ENCODE measurements around the gene PRDM2. TPM values are rescaled to one million over a fixed set of nuclear protein-coding genes. Genes with fewer than 3 reads are reported as not detected.
A peak's percentile ranks its signal among the peaks of the same experiment; 100 is the strongest.

Gene PRDM2
- total RNA-seq, 1 donor from 2014 or later = 46.7 TPM

DNA sequence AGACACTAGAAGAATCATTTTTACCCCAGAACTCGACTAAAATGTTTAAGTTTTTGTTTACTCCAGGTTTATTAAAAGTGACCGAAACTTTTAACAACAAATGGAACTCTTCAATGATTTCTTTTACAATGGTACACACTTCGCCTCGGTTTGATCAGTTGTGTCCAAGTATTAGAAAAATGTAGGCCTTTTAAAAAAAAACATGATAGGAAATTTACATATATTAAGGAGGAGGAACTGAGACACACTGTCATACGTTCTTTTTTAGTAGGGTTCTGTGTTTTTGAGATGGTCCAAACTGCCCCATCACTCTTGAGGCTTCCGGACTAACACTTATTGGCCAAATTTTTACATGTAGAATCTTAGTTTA lies 1.3 kb downstream of the PRDM2 start:
- Histone ChIP-seq H3K4me3 (peak overlapping the region; percentile 81), H3K27me3 (no peaks in the 10 kb centered on the region), H3K27ac (peak overlapping the region; percentile 73), H3K9me3 (no peaks in the 10 kb centered on the region), H3K4me1 (peaks cover 6% of the 10 kb centered on the region), H3K36me3 (no peaks in the 10 kb centered on the region)
- TF ChIP-seq, protein P1, sequence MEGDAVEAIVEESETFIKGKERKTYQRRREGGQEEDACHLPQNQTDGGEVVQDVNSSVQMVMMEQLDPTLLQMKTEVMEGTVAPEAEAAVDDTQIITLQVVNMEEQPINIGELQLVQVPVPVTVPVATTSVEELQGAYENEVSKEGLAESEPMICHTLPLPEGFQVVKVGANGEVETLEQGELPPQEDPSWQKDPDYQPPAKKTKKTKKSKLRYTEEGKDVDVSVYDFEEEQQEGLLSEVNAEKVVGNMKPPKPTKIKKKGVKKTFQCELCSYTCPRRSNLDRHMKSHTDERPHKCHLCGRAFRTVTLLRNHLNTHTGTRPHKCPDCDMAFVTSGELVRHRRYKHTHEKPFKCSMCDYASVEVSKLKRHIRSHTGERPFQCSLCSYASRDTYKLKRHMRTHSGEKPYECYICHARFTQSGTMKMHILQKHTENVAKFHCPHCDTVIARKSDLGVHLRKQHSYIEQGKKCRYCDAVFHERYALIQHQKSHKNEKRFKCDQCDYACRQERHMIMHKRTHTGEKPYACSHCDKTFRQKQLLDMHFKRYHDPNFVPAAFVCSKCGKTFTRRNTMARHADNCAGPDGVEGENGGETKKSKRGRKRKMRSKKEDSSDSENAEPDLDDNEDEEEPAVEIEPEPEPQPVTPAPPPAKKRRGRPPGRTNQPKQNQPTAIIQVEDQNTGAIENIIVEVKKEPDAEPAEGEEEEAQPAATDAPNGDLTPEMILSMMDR (IDR thresholded peaks at IDR 0.05) = no peak
- ATAC-seq = no peak
- intact Hi-C loops (cut with DNase I) = no loop called here
- DNase-seq = no peak

DNA sequence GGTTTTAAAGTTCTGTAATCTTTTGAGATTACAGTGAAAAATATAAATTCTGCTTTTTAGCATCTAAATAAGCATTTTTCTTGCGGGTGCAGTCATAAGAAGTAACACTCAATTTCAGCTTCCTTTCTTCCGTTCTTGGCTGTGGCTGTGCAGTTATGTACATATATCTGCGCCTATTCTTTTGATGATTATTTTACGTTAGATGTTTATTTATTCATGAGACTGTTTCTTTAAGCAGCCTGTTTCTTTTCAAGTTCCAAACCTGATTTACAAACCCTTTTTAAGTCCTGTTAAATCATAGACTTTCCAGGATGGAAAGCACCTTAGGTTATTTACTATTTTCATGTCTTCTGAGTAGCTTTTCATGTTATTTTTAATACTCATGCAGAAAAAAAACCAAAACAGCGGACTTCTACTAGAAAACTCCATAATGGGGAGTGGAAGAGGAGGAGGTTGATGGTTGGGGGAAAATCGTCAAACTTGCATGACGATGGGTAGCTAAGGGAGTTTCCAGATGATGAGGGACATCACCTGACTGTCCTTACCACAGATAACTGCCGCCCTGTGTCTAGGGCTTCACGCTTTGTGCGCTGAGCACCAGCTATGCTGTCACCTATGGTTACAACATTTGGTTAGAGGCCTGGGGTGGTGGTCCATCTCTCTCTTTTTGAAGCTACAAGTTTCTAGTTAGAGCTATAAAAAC lies 2.6 kb downstream of the PRDM2 start:
- H3K9me3 ChIP-seq = no peaks in the 10 kb centered on the region
- H3K27ac ChIP-seq = no peak overlapping the region
- ATAC-seq (no peak), DNase-seq (no peak)
- no peak overlapping the region for H3K4me3 ChIP-seq
- H3K27me3 ChIP-seq = no peaks in the 10 kb centered on the region
- intact Hi-C loops (cut with DNase I) = no loop called here
- no peaks in the 10 kb centered on the region for H3K36me3 ChIP-seq
- TF ChIP-seq, protein P1 (IDR thresholded peaks at IDR 0.05) = no peak
- peaks cover 6% of the 10 kb centered on the region for H3K4me1 ChIP-seq

- DNase-seq (no peak), ATAC-seq (no peak)
Observed at GRCh38 chr1:13703128-13703513, 3.1 kb downstream of the PRDM2 start.

GRCh38 chr1:13703558-13704490 lies 3.8 kb downstream of the PRDM2 start:
- ATAC-seq (no peak), DNase-seq (no peak)
- TF ChIP-seq, protein P1 (IDR thresholded peaks at IDR 0.05) = no peak
- intact Hi-C loops (cut with DNase I) = no loop called here
- no peaks in the 10 kb centered on the region for H3K36me3 ChIP-seq
- H3K9me3 ChIP-seq = no peaks in the 10 kb centered on the region
- H3K4me1 ChIP-seq = peaks cover 6% of the 10 kb centered on the region
- H3K27me3 ChIP-seq = no peaks in the 10 kb centered on the region
- no peak overlapping the region for H3K27ac ChIP-seq
- no peak overlapping the region for H3K4me3 ChIP-seq

More at GRCh38 chr1:13703128-13703513, 3.1 kb downstream of the PRDM2 start:
- Histone ChIP-seq H3K27ac (no peak overlapping the region), H3K36me3 (no peaks in the 10 kb centered on the region), H3K27me3 (no peaks in the 10 kb centered on the region), H3K4me3 (no peak overlapping the region), H3K4me1 (peaks cover 6% of the 10 kb centered on the region), H3K9me3 (no peaks in the 10 kb centered on the region)
- intact Hi-C loops (cut with DNase I) = no loop called here
- TF ChIP-seq, protein P1 (IDR thresholded peaks at IDR 0.05) = no peak

GRCh38 chr1:13706046-13706445 lies 6.1 kb downstream of the PRDM2 start:
- H3K27ac ChIP-seq = no peak overlapping the region

More at GRCh38 chr1:13706046-13706445, 6.1 kb downstream of the PRDM2 start:
- H3K9me3 ChIP-seq = no peaks in the 10 kb centered on the region
- TF ChIP-seq, protein P1 (IDR thresholded peaks at IDR 0.05) = no peak
- DNase-seq (no peak), ATAC-seq (no peak)
- intact Hi-C loops (cut with DNase I) = no loop called here
- no peaks in the 10 kb centered on the region for H3K4me1 ChIP-seq
- H3K4me3 ChIP-seq = no peak overlapping the region
- no peaks in the 10 kb centered on the region for H3K27me3 ChIP-seq
- H3K36me3 ChIP-seq = no peaks in the 10 kb centered on the region

Measured in upper lobe of right lung (tissue), 1 donor.